ENCODE results near the gene CCDC191.

Gene CCDC191

GRCh38 chr3:114052216-114052615, 4.1 kb downstream of the CCDC191 start:
- DNase-seq, result no peak

GRCh38 chr3:114043205-114043604, 13.1 kb downstream of the CCDC191 start:
- no peak for DNase-seq

GRCh38 chr3:114035896-114036295, 20.4 kb downstream of the CCDC191 start:
- DNase-seq, result no peak

GRCh38 chr3:114034787-114035545, 21.4 kb downstream of the CCDC191 start:
- peak; percentile 21 for DNase-seq

- DNase-seq, result no peak
Observed at GRCh38 chr3:114034211-114034610, 22.1 kb downstream of the CCDC191 start.

GRCh38 chr3:114033721-114034120, 22.6 kb downstream of the CCDC191 start:
- DNase-seq, result no peak

GRCh38 chr3:114026331-114026730, 30.0 kb downstream of the CCDC191 start:
- DNase-seq, result no peak

GRCh38 chr3:114025451-114025850, 30.9 kb downstream of the CCDC191 start:
- no peak for DNase-seq

GRCh38 chr3:114022145-114022802, 34.1 kb downstream of the CCDC191 start:
- DNase-seq, result no peak

GRCh38 chr3:114020907-114021306, 35.4 kb downstream of the CCDC191 start:
- no peak for DNase-seq

GRCh38 chr3:114019486-114019885, 36.8 kb downstream of the CCDC191 start:
- DNase-seq, result no peak

GRCh38 chr3:114014211-114014610, 42.1 kb downstream of the CCDC191 start:
- DNase-seq, result no peak

GRCh38 chr3:114011059-114011797, 45.1 kb downstream of the CCDC191 start:
- DNase-seq, result no peak

- no peak for DNase-seq
Observed at GRCh38 chr3:114005481-114005880, 50.8 kb downstream of the CCDC191 start.

GRCh38 chr3:113985541-113985940, 70.8 kb downstream of the CCDC191 start:
- no peak for DNase-seq

GRCh38 chr3:113983544-113983943, 72.8 kb downstream of the CCDC191 start:
- DNase-seq, result no peak

- no peak for DNase-seq
Observed at GRCh38 chr3:113981803-113982202, 74.5 kb downstream of the CCDC191 start.

GRCh38 chr3:113979916-113980315, 76.4 kb downstream of the CCDC191 start:
- no peak for DNase-seq

GRCh38 chr3:113977822-113978221, 78.5 kb downstream of the CCDC191 start:
- no peak for DNase-seq

- peak; percentile 4 for DNase-seq
Observed at GRCh38 chr3:113968986-113969385, 87.3 kb downstream of the CCDC191 start.

- no peak for DNase-seq
Observed at GRCh38 chr3:113966172-113966571, 90.2 kb downstream of the CCDC191 start.

- no peak for DNase-seq
Observed at GRCh38 chr3:113963879-113964278, 92.4 kb downstream of the CCDC191 start.

GRCh38 chr3:113954091-113954685, 102.1 kb downstream of the CCDC191 start:
- no peak for DNase-seq

All from EL (cell line).